ENCODE measurements around the gene GZMM. TPM values are rescaled to one million over a fixed set of nuclear protein-coding genes. Genes with fewer than 3 reads are reported as not detected.

Gene GZMM
- total and polyA plus RNA-seq, 2 of the 13 experiments (the other 11 are each of a cell fraction or from before 2014, with no cell fraction given) = 0.07 TPM; not detected in 1

DNA sequence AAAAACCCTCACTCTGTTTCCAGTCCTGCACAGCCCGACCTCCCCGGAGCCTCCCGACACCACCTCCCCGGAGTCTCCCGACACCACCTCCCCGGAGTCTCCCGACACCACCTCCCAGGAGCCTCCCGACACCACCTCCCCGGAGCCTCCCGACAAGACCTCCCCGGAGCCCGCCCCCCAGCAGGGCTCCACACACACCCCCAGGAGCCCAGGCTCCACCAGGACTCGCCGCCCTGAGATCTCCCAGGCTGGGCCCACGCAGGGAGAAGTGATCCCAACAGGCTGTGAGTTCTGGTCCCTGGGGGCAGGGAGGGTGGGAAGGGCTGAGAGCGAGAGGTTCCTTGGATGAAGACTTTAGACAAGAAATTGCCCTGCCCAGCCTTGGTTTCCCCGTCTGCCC is 42.2 kb upstream of the GZMM start (continued):
- TF ChIP-seq WIZ (CRISPR knock-in tag; IDR thresholded peaks at IDR 0.05) = no peak

DNA sequence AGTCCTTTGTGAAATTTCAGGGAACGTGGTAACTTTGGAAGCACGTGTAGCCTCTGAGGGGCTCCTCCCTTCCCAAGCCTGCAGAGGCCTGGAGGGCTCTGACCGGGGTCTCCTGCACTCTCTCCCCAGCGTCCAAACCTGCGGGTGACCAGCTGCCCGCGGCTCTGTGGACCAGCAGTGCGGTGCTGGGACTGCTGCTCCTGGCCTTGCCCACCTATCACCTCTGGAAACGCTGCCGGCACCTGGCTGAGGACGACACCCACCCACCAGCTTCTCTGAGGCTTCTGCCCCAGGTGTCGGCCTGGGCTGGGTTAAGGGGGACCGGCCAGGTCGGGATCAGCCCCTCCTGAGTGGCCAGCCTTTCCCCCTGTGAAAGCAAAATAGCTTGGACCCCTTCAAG is 39.2 kb upstream of the GZMM start:
- peaks cover 22% of the 10 kb centered on the region for H3K4me1 ChIP-seq (ENCODE audit: insufficient read depth, low read length)
- no peak for FAIRE-seq
- H2AFZ ChIP-seq (ENCODE audit: low read length) = no peak overlapping the region
- no peaks in the 10 kb centered on the region; a peak in 1 of 5 replicates for H3K27me3 ChIP-seq (ENCODE audit: control insufficient read depth in 1 of 2, insufficient read depth in 2 of 2, low read length in 2 of 2)
- no peak overlapping the region for H3K27ac ChIP-seq (ENCODE audit: extremely low read length, insufficient read depth, low read length)
- POLR2A ChIA-PET = no interaction called here
- TF ChIP-seq FOXA3 (CRISPR knock-in tag; IDR thresholded peaks at IDR 0.05) = no peak
- TF ChIP-seq HNRNPLL (IDR thresholded peaks at IDR 0.05; ENCODE audit: low read depth, low read length, poor library complexity, severe bottlenecking) = no peak
- TF ChIP-seq CCAR2 (optimal IDR thresholded peaks at IDR 0.05; ENCODE audit: low read depth, low read length) = no peak
- no peak for TF ChIP-seq CENPT (CRISPR knock-in tag; IDR thresholded peaks at IDR 0.05; ENCODE audit: low read depth)
- no peak for TF ChIP-seq CAMTA2 (CRISPR knock-in tag; IDR thresholded peaks at IDR 0.05; ENCODE audit: borderline replicate concordance)
- TF ChIP-seq RORA (CRISPR knock-in tag; IDR thresholded peaks at IDR 0.05) = no peak
- TF ChIP-seq, protein P1, sequence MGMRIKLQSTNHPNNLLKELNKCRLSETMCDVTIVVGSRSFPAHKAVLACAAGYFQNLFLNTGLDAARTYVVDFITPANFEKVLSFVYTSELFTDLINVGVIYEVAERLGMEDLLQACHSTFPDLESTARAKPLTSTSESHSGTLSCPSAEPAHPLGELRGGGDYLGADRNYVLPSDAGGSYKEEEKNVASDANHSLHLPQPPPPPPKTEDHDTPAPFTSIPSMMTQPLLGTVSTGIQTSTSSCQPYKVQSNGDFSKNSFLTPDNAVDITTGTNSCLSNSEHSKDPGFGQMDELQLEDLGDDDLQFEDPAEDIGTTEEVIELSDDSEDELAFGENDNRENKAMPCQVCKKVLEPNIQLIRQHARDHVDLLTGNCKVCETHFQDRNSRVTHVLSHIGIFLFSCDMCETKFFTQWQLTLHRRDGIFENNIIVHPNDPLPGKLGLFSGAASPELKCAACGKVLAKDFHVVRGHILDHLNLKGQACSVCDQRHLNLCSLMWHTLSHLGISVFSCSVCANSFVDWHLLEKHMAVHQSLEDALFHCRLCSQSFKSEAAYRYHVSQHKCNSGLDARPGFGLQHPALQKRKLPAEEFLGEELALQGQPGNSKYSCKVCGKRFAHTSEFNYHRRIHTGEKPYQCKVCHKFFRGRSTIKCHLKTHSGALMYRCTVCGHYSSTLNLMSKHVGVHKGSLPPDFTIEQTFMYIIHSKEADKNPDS (CRISPR knock-in tag; IDR thresholded peaks at IDR 0.05) = no peak
- TF ChIP-seq KAT8 (CRISPR knock-in tag; IDR thresholded peaks at IDR 0.05) = no peak
- TF ChIP-seq SALL1 (CRISPR knock-in tag; IDR thresholded peaks at IDR 0.05) = no peak
- TF ChIP-seq TEAD3 (CRISPR knock-in tag; optimal IDR thresholded peaks at IDR 0.05; ENCODE audit: borderline replicate concordance) = no peak
- TF ChIP-seq SAFB2 (CRISPR knock-in tag; IDR thresholded peaks at IDR 0.05; ENCODE audit: borderline replicate concordance, low read depth) = no peak
- no peak for TF ChIP-seq ZNF777 (CRISPR knock-in tag; IDR thresholded peaks at IDR 0.05)
- TF ChIP-seq LCORL (IDR thresholded peaks at IDR 0.05) = no peak
- TF ChIP-seq LCORL (CRISPR knock-in tag; IDR thresholded peaks at IDR 0.05) = no peak
- 93% methylated on average over 3 of the region's 14 CpGs for WGBS (ENCODE audit: low lambda C conversion rate)
- no peaks in the 10 kb centered on the region for H4K20me1 ChIP-seq (ENCODE audit: insufficient read depth, low read length)
- DNase-seq (ENCODE audit: low spot score) = no peak
- in situ Hi-C loops (cut with HindIII; ENCODE audit: extremely low pct_ligation_motif_present, low pct_unique_long_range_greater_than_20kb) (no loop called here), intact Hi-C loops (cut with micrococcal nuclease; ENCODE audit: unreplicated experiment) (no loop called here)
- CTCF ChIA-PET (ENCODE audit: low intra/inter-chr PET ratio, low total read pairs) = no interaction called here
- no peaks in the 10 kb centered on the region for H3K79me2 ChIP-seq (ENCODE audit: insufficient read depth, low read length)
- H3K4me2 ChIP-seq (ENCODE audit: low read depth, low read length) = no peak overlapping the region
- no TSS peak for BruUV-seq (replicated peaks)
- H3K9ac ChIP-seq (ENCODE audit: insufficient read depth, low read depth, low read length) = no peak overlapping the region
- ATAC-seq = no peak
- no peak overlapping the region for H3K4me3 ChIP-seq (replicated peaks in 1 of 3; ENCODE audit: insufficient read depth in 1 of 3, low read depth in 2 of 3, low read length in 3 of 3)
- H3K9me3 ChIP-seq (ENCODE audit: low read length) = no peaks in the 10 kb centered on the region
- no peaks in the 10 kb centered on the region for H3K36me3 ChIP-seq (replicated peaks in 1 of 2; ENCODE audit: control insufficient read depth in 1 of 2, insufficient read depth in 2 of 2, low read length in 2 of 2)

Data from HepG2 (cell line).